SK-MEL-5 (cell line): Measurements from ENCODE around the gene EPB41L4A. TPM values are rescaled to one million over a fixed set of nuclear protein-coding genes. Genes with fewer than 3 reads are reported as not detected.

ENCODE experiments used
- DNase-seq: peaks from one replicate; pipeline ENCODE4 v3.0.0-alpha.2; 2016; ENCODE audit warnings: low read depth, low spot score
- in situ Hi-C: cut with HindIII; loops from 2 replicates; pipeline ENCODE4 v1.10.0; 2016; ENCODE audit warnings: low sequenced_read_pairs, high pct_unique_total_duplicates, low pct_unique_long_range_greater_than_20kb
- small RNA-seq, 2 experiments: library from RNA; depleted of rRNA; stranded (forward); fragments of <200 nt; gene quantifications; one replicate each; pipeline ENCODE3, GENCODE V24; 2014
- total RNA-seq: library from RNA; depleted of rRNA; stranded (reverse); fragments of >200 nt; shearing (Covaris generic); gene quantifications from 2 replicates; pipeline ENCODE4 v1.2.3, GENCODE V29; 2014

Gene EPB41L4A
- total RNA-seq, 1 experiment from 2014 or later: 0.42 TPM

DNA sequence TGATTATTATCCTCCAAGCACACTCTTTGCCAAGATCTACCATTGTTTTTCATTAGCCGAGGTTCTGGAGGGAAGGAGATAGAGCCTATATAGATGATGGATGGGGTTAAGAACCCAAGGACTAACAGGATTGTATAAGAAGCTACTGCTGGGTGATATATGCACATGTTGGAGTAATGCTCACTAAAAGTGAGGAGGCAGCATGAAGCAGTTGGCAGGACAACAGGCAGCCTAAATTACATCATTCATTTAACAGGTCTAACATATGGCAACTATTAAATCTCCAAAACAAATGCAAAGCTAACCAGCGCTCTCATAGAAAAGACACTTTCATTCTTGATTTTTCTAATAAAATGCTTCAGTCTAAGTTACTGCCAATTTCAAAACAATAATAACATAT, 293.2 kb downstream of the EPB41L4A start:
- in situ Hi-C loops: no loop called here
- DNase-seq: no peak

DNA sequence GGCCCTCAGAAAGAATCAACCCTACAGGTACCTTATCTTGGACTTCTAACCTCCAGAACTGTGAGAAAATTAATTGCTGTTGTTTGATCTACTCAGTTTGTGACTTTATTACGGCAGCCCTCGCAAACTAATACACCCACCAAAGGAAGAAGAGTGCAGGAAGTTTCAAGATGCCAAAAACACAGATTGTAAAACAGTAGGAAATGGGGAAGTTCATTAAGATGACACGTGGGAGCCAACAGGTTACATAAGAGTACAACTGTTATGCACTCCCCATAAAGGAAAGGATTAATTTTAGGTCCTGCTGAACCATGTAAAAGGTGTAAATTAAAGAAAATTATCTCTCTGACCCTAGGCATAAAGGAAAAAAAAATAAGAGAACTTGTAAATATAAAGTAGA, 294.3 kb downstream of the EPB41L4A start:
- in situ Hi-C loops: no loop called here
- no peak for DNase-seq

DNA sequence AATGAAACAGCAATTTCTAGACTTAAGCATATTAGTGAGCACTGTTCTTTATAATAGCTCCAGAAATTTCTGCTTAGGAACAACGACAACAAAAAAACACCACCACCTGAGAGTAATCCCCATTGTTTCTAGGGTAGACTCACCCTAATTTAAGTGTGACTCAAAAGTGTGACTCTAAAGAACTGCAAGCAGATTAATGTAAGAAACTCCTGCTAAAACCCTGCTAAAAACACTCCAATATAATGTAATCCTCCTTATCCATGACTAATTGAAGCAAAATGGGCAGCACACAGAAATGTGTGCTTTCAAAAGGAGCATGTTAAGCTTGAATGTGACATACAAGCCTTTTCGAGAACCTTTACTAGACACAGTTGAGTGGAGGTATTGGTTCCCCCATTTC, 296.0 kb downstream of the EPB41L4A start:
- in situ Hi-C loops: no loop called here
- DNase-seq: no peak

DNA sequence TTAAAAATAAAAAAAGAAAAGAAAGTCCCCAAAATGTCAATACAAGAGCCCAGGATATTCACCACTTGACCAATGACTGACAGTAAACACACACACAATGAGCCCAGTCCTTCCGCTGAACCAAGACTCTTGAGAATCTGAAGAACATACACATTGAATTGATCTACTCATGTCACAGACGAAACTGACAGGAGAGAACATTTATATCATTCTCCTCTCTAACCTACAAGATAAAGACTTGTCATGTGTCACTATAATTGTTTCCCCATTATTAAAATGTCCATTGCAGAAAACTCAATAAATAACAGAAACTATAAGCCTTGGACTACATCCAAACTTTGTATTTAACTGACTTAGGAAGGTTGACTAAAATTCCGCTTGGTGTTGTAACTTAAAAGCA, 296.7 kb downstream of the EPB41L4A start:
- in situ Hi-C loops: no loop called here

DNA sequence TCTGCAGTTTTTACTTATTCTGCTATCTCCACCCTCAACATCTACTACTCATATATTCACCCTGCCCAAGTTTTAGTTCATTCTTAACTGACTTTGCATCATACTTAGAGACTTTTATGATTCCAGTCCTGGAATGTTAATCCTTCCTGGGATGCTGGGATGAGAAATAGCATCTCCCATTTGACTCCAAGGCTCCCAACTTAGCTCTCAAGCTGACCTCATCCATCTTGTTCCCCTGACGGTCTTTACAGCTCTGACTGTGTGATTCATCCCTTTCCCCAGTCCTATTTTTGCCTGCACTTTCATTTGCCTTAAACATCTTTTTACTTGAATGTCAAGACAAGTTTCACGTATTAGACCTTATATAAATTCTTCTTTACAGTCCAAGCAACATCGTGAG, 297.8 kb downstream of the EPB41L4A start:
- DNase-seq: no peak
- in situ Hi-C loops: no loop called here

More for the DNA sequence above, 296.7 kb downstream of the EPB41L4A start:
- DNase-seq: no peak

DNA sequence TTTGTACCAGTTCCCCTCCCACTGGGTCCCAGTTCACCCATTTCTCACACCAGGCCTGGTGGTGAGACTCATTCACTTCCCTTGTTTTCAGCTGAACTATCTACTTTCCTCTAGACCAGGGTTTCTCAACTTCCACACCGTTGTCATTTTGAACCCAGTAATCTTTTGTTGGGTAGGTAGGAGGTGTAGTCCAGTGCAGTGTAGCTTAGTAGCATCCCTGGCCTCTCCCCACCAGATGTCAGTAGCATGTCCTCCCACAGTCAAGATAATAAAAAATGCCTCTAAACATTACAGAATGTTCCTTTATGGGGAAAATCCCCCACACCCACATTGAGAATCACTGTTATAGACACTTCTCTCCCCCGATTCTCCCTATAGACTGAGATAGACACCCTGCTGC, 299.1 kb downstream of the EPB41L4A start:
- in situ Hi-C loops: no loop called here
- DNase-seq: no peak

DNA sequence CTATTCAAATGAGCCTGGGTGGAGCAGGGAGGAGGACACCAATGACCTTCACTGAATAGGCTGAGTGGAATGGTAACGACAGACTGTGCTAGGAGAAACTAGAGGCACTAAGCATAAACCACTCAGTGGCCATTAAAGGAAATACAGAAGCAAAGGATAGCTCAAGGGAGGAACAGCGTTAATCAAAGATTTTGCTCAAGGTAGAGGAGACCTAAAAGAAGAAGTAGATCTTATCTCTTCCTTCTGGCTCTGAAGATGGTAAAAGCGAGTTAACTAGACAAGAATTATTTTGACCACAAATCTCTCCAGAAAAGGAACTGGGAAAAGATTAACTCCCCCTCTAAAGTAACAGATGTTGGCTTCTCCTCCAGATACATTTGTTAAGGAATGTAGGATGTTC, 299.6 kb downstream of the EPB41L4A start:
- DNase-seq: peak; percentile 16
- in situ Hi-C loops: no loop called here

DNA sequence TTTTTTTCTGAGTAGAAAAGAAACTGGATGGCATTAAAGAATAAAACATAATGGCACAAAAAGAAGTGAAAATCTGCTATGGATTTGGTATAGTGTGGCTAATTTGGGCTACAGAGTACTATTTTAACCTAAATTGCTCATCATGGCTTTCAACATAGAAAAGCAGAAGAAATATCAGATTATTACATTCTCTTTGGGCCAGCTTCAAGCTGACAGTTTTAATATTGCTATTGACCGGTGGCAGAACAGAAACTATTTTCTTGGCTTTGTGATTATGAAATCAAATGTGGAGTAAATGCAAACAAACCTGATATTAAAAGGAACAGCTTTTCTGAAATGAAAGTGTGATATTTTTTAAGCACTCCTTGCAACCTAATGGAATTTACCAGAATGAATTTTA, 301.5 kb downstream of the EPB41L4A start:
- in situ Hi-C loops: no loop called here

DNA sequence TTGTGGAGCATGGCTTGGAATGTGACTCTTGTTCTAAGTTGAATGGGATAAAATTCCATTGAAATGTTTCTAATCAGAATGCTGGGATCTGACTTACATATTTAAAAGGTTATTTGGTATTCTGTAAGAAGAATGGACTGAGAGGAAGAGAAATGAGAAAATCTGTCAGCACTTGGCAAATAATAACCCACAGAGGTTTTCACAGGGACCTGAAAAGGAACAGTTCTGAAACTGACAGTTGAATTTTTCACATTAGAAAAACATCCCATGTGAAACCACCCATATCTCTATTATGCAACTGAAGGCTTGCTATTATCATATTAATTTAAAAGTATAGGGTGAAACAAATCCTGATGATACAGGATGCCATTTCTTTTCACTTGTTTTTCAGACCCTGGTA, 302.7 kb downstream of the EPB41L4A start:
- in situ Hi-C loops: no loop called here
- DNase-seq: no peak

More for the DNA sequence above, 301.5 kb downstream of the EPB41L4A start:
- DNase-seq: no peak

DNA sequence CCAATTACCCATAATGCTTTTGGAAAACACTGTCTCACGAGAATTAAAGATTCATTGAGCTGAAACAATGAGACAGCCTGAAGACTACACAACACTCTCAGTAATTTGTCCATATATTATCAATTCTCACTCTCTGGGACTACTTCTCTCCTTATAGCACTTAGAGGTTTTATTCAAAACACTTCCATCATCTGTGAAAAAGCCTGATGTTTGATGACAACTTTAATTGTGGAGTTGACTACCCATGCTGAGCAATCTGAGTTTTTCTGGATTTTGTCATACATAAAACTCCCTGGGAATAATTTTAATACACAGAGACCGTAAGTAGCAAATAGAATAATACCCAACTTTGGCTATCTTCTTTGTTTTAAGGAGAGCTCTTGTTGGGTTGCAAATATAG, 305.5 kb downstream of the EPB41L4A start:
- DNase-seq: no peak
- in situ Hi-C loops: no loop called here

Small RNAs within 50 kb of the gene (small RNA-seq; reads per million reads assigned to genes)
- gene AC010265.1 (0 reads per million in 2 experiments), gene HMGB3P16 (0 reads per million in 2 experiments), gene SNORA13 (7.1 to 14.2 reads per million in 2 experiments)
